HepG2 (cell line): Measurements from ENCODE around the gene ADGRL1. TPM values are rescaled to one million over a fixed set of nuclear protein-coding genes. Genes with fewer than 3 reads are reported as not detected.
A peak's percentile ranks its signal among the peaks of the same experiment; 100 is the strongest.

ENCODE experiments used
- BATF2 ChIP-seq: sonication (generic); formaldehyde crosslinking; IDR thresholded peaks from 2 replicates; pipeline ENCODE4 v1.8.0; 2022; ENCODE audit warnings: mild to moderate bottlenecking, missing genetic modification reagents, moderate library complexity
- CCDC6 ChIP-seq: sonication (generic); formaldehyde crosslinking; IDR thresholded peaks from 2 replicates; pipeline ENCODE4 v1.8.1; 2022; ENCODE audit warnings: mild to moderate bottlenecking, missing genetic modification reagents, moderate library complexity
- HMGXB3 ChIP-seq: sonication (generic); formaldehyde crosslinking; IDR thresholded peaks from 2 replicates; pipeline ENCODE4 v1.4.0; 2020; ENCODE audit warnings: missing genetic modification reagents, borderline replicate concordance
- HOXD1 ChIP-seq: sonication (generic); formaldehyde crosslinking; IDR thresholded peaks from 2 replicates; pipeline ENCODE4 v1.5.0; 2020; ENCODE audit warnings: missing genetic modification reagents
- IRF1 ChIP-seq: sonication (generic); formaldehyde crosslinking; IDR thresholded peaks from 2 replicates; pipeline ENCODE4 v1.4.0; 2020; ENCODE audit warnings: low read depth, mild to moderate bottlenecking, missing genetic modification reagents
- ISL2 ChIP-seq: sonication (generic); formaldehyde crosslinking; IDR thresholded peaks from 2 replicates; pipeline ENCODE4 v1.5.0; 2020; ENCODE audit warnings: missing genetic modification reagents
- KLF12 ChIP-seq: sonication (generic); formaldehyde crosslinking; IDR thresholded peaks from 2 replicates; pipeline ENCODE4 v1.4.0; 2020; ENCODE audit warnings: missing genetic modification reagents, borderline replicate concordance
- PHF21A ChIP-seq: sonication (generic); formaldehyde crosslinking; IDR thresholded peaks from 2 replicates; pipeline ENCODE4 v1.5.0; 2020; ENCODE audit warnings: mild to moderate bottlenecking, missing genetic modification reagents
- RFXAP ChIP-seq: sonication (generic); formaldehyde crosslinking; IDR thresholded peaks from 2 replicates; pipeline ENCODE4 v1.4.0; 2020; ENCODE audit warnings: missing genetic modification reagents, borderline replicate concordance
- TBL1XR1 ChIP-seq: fragments of 150-350 bp; IDR thresholded peaks from 2 replicates; pipeline ENCODE4 v1.6.1; 2014; ENCODE audit warnings: borderline replicate concordance, low read length; ENCODE audit not compliant: partially characterized antibody
- XRCC5 ChIP-seq: fragments of 200-400 bp; formaldehyde crosslinking; optimal IDR thresholded peaks from 2 replicates; pipeline ENCODE3; 2017; ENCODE audit warnings: mild to moderate bottlenecking, low read length
- ZBTB49 ChIP-seq: sonication (generic); formaldehyde crosslinking; IDR thresholded peaks from 2 replicates; pipeline ENCODE4 v1.4.0; 2020; ENCODE audit warnings: missing genetic modification reagents, borderline replicate concordance
- ZNF704 ChIP-seq: sonication (generic); formaldehyde crosslinking; IDR thresholded peaks from 2 replicates; pipeline ENCODE4 v1.8.1; 2023; ENCODE audit warnings: mild to moderate bottlenecking, inconsistent platforms, moderate library complexity, missing genetic modification reagents, borderline replicate concordance
- ZNF766 ChIP-seq: sonication (generic); formaldehyde crosslinking; IDR thresholded peaks from 2 replicates; pipeline ENCODE4 v1.5.0; 2020; ENCODE audit warnings: missing genetic modification reagents, borderline replicate concordance
- ZNF776 ChIP-seq: sonication (generic); formaldehyde crosslinking; IDR thresholded peaks from 2 replicates; pipeline ENCODE4 v1.4.0; 2020; ENCODE audit warnings: mild to moderate bottlenecking, missing genetic modification reagents
- ZUFSP ChIP-seq: sonication (generic); formaldehyde crosslinking; IDR thresholded peaks from 2 replicates; pipeline ENCODE4 v1.9.0; 2021; ENCODE audit warnings: missing genetic modification reagents, mild to moderate bottlenecking, borderline replicate concordance
- polyA plus RNA-seq, 8 experiments: library from polyadenylated mRNA; depleted of rRNA in 3 of 8; stranded (reverse) in 7 of 8; unstranded in 1 of 8; fragments of >200 nt; fragmentation: Illumina TruSeq in 4 of 8; extraction: Trizol in 4 of 8; gene quantifications; 2 replicates each; pipeline versions ENCODE4 v1.2.1 to v1.2.3, GENCODE V29; 2011 to 2016; ENCODE audit warnings: low read depth in 4 of 8, missing spikeins in 1 of 8, mixed read lengths in 1 of 8; ENCODE audit not compliant: insufficient read depth in 1 of 8
- total RNA-seq, 5 experiments: library from RNA; depleted of rRNA; stranded (reverse); fragments of >200 nt; fragmentation: Illumina TruSeq; extraction: Trizol; gene quantifications; 2 replicates each; pipeline ENCODE4 v1.2.3, GENCODE V29; 2016; ENCODE audit warnings: low read depth in 1 of 5

ADGRL1 gene
- total and polyA plus RNA-seq, 2 of the 13 experiments (the other 11 are each of a cell fraction or from before 2014, with no cell fraction given) = 0.49 to 1.7 TPM

- no peak for TF ChIP-seq ZBTB49 (CRISPR knock-in tag)
- TF ChIP-seq CCDC6 (CRISPR knock-in tag) = peak; percentile 97
- peak; percentile 86; the same call in 1 of the 2 replicates for TF ChIP-seq KLF12 (CRISPR knock-in tag)
- TF ChIP-seq HOXD1 = peak; percentile 21; the same call in 1 of the 2 replicates
- TF ChIP-seq TBL1XR1 = no peak
- TF ChIP-seq ZNF776 (CRISPR knock-in tag) = peak; percentile 77; the same call in 1 of the 2 replicates
- peak; percentile 28; the same call in 1 of the 2 replicates for TF ChIP-seq ZNF766 (CRISPR knock-in tag)
- no peak; the same call in 1 of the 2 replicates for TF ChIP-seq IRF1
- TF ChIP-seq ISL2 (CRISPR knock-in tag) = peak; percentile 35; the same call in 1 of the 2 replicates
- peak; percentile 77 for TF ChIP-seq XRCC5
- TF ChIP-seq ZNF704 (CRISPR knock-in tag) = peak; percentile 5; the same call in 1 of the 2 replicates
- peak; percentile 92 for TF ChIP-seq HMGXB3 (CRISPR knock-in tag)
- peak; percentile 90 for TF ChIP-seq RFXAP (CRISPR knock-in tag)
- TF ChIP-seq BATF2 (CRISPR knock-in tag) = peak; percentile 93; the same call in 1 of the 2 replicates
- TF ChIP-seq PHF21A (CRISPR knock-in tag) = peak; percentile 96
- no peak for TF ChIP-seq ZUFSP
Observed at GRCh38 chr19:14136509-14137281, 69.3 kb downstream of the ADGRL1 start, which contains the start of gene ASF1B (continued).
